NCI-H2081 treated with DMSO at 0.1 percent for 48 hours (cell line): ENCODE results near the gene TAS2R19.
"Not testable (repeated sequence)": the region's sequence is repeated elsewhere in the genome, so short reads cannot be mapped to it uniquely, and the experiment has no call there.

Experiments used
- DNase-seq: peaks from one replicate; lab custom pipeline; 2025; lab: John Stamatoyannopoulos, UW

Gene TAS2R19

DNA sequence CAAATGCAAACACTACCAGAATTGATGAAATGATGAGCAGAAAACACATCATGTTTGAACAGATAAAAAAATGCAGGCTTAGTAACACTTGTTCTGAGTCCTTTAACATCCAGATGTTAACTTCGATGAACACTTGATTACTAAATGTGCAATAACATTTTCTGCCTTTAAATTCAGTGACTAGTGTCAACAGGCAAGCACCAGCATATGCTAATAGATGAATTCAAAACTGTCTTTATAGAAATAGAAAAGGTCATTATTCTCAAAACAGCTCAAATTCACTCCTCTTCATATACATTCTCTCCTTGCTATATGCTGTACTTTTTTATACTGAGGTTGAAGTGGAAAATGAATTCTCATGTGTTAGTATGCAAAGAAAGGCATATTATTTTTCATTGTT lies at the start of gene TAS2R19:
TAS2R19 (minus strand) TSS at position 101 of the 400 bp plus-strand sequence; CDS start at position 52, 49 bp downstream.
- no peak for DNase-seq

DNA sequence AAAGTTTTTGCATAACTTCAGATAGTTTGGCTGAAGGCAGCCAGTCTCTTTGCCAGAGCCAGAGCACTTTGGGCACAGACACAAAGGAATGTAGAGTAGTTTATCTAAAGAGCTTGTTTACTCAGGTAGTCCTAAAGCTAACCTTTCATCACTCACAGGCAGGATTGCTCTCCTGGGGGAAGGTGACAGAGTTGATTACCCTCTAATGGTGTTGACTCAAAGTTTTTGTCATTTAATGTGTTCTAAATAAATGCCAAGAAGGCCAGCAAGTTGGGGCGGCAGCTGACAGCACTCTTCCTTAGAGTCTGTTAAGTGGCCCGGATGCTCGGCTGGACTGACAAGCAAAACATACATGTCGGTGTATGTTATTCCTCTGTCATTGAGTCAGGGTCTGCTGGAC lies 49.0 kb upstream of the TAS2R19 start:
- no peak for DNase-seq

DNA sequence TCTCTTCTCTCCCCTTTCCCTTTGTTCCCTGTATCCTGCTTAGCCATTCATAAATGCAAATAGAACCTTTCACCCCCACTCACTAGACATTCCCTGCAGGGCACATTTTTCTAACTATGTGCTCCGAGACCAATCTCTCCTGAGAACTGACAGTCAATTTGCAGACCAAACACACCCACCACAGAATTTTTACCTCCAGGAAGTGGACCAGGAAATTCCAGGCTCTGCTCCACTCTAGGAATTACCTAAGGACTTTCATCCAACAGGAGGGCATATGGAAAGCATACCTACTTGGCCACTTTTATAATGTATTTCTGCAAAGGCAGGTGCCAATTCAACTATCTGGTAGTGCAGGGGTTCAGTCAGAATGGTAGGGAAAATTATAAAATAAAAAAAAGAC lies 48.6 kb upstream of the TAS2R19 start:
- no peak for DNase-seq

DNA sequence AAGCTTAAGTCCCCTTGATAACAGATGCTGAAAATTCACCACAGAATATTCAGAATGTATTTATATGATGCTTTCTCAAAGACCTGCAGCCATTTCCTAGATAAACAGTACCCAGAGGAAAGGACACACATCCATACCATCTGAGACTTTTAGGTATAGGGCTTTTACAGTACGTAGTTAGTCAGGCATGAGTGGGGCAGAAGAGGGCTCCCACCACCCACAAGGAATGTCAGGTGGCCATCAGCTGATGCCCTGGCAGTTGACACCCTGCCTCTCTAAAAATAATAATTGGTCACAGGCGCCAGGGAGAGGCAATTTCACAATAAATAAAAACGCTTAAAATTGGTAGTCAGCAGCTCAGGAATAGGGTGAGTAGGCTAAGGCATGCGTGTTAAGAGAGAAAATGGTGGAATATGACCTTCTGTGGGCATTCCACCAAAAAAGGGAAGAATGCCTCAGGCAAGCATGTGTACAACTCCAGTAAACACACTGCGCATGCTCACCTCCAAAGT lies 47.5 kb upstream of the TAS2R19 start:
- no peak for DNase-seq

DNA sequence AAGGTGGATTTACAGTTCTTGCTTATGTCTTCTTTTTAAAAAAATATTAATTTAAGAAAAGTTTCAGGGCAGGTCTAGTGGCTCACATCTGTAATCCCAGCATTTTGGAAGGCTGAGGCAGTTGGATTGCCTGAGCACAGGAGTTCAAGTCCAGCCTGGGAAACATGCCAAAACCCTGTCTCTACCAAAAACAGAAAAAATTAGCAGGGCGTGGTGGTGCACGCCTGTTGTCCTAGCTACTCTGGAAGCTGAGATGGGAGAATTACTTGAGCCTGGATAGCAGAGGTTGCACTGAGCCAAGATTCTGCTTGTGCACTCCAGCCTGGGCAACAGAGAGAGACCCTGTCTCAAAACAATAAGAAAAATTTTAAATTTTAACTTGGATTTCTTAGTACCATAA lies 45.1 kb upstream of the TAS2R19 start:
- no peak for DNase-seq

DNA sequence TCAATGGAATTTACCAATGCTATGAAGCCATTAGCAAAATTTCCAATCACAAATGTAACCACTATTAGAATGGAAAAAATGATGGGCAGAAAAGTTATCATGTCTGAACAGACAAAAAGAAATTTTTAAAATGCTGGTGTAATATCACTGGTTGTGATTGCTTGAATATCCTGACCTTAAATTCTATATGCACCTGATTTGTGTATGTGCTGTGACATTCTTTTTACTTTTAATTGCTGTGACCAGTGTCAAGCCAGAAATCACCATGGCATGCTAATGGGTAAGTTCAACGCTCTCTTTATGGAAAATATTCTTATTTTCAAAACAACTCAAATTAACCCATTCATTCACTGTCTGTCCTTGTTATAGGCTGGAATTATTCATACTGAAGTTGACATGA lies 39.8 kb upstream of the TAS2R19 start, which contains the start of gene TAS2R46:
TAS2R46 (minus strand) TSS at position 101 of the 400 bp plus-strand sequence; CDS start at position 101, 0 bp downstream.
- DNase-seq: not testable (repeated sequence)

DNA sequence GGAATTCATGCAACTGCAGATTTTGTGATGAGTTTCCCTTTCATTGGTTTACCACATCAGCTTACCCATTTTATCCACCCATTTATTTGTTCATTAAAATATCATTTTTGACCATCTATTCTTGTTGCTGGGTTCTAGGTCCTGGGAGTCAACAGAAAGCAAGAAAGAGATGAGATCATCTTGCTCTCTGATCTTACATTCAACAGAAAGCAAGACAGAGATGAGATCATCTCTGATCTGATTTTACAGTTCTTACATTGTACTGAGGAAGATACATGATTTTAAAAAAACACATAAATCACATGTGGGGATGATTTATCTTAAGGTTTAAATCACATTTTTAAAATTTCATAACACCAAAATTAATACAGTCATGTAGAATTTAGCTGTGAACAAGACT lies 37.4 kb upstream of the TAS2R19 start:
- no peak for DNase-seq

GRCh38 chr12:11059041-11059440 lies 36.6 kb upstream of the TAS2R19 start:
- no peak for DNase-seq

DNA sequence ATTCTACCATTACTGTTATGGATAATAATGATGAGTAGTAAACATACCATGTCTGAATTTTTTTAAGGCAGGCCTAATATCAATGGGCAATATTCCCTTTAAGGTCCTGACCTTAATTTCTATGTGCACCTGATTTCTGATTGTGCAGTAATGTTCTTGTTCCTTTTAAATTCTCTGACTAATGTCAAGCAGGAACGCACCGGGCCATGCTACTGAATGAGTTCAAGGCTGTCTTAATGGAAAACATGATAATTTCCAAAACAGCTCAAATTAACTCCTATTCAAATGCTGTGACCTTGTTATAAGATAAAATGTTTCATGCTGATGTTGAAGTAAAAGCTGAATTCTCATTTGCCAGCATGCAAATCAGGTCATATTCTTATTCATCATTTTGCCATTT lies 32.9 kb upstream of the TAS2R19 start:
- no peak for DNase-seq

- DNase-seq: not testable (repeated sequence)
Observed at GRCh38 chr12:11049806-11050531, 27.5 kb upstream of the TAS2R19 start.

DNA sequence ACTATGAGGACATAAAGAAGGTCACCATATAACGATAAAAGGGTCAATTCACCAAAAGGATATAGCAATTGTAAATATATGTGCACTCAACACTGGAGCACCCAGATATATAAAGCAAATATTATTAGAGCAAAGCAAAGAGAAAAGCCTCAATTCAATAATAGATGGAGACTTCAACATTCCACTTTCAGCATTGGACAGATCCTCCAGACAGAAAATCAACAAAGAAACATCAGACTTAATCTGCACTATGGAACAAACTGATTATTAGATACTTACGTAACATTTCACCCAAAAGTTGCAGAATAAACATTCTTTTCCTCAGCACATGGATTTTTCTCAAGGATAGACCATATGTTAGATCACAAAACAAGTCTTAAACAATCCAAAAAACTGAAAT lies 18.9 kb upstream of the TAS2R19 start:
- DNase-seq: not testable (repeated sequence)

GRCh38 chr12:11040162-11040561 lies 17.7 kb upstream of the TAS2R19 start:
- no peak for DNase-seq

DNA sequence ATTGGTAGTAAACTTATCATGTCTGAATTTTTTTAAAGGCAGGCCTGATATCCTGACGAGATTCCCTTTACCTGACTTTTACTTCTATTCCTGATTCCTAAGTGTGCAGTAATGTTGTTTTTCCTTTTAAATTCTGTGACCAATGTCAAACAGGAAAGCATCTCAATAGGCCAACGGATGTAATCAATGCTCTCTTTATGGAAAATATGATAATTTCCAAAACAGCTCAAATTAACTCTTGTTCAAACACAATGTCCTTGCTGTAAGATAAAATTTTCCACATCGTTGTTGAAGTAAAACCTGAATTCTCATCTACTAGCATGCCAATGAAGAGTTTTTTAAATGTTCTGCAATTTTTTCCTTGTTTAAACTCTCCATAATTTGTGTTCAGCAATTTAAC lies 16.8 kb upstream of the TAS2R19 start:
- DNase-seq: no peak

DNA sequence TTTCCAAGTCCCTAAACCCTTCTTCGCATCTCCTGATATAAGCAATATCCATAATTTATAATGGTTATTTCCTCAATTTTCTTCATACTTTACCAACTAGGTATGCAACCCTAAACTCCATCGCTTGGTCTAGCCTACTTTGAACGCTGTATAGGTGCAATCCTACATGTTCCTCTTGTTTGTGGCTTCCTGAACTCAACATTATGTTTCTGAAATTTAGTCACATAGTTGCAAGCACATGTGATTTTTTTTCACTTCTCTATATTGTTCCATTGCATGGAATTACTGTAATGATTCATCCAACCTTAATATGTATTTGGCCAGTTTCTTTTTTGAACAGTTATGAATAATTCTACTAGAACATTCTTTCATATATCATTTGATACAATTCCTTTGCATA lies 11.5 kb upstream of the TAS2R19 start:
- DNase-seq: not testable (repeated sequence)

DNA sequence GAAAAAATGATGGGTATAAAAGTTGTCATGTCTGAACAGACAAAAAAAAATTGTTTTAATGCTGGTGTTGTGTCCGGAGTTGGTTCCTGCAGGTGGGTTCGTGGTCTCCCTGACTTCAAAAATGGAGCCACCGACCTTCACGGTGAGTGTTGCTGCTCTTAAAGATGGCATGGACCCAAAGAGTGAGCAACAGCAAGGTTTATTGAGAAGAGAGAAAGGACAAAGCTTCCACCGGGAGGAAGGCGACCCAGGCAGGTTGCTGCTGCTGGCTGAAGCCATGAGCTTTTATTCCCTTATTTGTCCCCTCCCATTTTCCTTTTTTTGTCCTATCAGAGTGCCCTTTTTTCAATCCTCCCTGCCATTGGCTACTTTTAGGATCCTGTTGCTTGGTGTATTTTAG lies 8.9 kb upstream of the TAS2R19 start, which contains the start of gene TAS2R31:
TAS2R31 (minus strand) TSS at position 101 of the 400 bp plus-strand sequence; CDS start at position 29, 72 bp downstream.
- DNase-seq: no peak

DNA sequence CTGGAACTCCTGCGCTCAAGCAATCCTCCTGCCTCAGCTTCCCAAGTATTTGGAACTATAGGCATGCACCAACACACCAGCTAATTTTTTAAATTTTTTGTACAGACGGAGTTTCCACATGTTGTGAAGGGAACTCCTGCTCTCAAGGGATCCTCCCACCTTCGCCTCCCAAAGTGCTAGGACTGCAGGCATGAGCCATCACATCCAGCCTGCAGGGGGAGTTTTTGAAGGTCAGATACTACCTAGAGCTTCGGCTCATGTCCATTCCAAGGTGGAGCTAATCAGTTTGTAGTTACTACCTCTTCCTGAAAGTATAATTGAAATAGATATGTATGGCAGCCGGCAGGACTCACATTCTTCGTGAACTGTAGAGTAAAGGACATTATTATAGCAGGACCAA lies 3.7 kb upstream of the TAS2R19 start:
- DNase-seq: no peak

GRCh38 chr12:11023387-11023786 lies 967 bp upstream of the TAS2R19 start:
- DNase-seq: no peak

DNA sequence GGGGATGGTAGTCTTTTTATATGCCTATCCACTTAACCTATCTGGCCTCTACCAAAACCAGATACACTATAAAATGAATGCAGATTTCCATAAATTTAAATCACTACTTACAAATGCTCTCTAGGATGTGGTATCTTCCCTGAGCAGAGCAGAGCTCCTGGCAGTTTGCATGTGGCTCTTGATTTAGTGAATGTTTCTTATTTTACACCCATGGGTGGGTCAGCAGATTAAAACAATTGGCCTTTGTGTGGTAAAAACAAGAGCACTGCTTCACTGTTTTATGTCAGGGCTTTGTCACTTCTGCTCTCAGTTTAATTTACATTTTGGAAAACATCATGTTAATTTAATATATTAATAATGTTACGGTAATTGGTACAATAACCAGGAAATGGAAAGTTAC lies 5.5 kb downstream of the TAS2R19 start:
- no peak for DNase-seq

DNA sequence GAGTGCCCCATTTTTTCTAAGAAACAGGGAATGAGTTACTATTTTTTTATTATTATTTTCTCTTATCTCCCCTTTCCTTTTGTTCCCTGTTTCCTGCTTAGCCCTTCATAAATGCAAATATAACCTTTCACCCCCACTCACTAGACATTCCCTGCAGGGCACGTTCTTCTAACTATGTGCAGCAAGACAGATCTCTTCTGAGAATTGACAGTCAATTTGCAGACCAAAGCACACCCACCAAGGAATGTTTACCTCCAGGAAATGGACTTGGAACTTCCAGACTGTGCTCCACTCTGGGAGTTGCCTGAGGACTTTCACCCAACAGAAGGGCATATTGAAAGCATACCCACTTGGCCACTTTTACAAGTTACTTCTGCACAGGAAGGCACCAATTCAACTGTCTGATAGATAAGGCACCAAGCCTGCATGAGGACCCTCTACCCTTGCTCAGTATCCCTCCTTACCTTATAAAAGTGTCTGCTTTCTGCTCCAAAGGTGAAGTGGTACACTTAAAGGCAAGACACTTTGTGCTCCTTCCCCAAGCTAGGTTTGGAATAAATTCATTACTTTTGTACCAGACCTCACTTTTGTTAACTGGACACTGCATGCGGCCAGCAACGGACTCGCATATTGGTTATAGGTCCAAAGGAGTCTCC lies 6.5 kb downstream of the TAS2R19 start:
- DNase-seq: no peak

- DNase-seq: no peak
Observed at GRCh38 chr12:11014234-11014633, 8.2 kb downstream of the TAS2R19 start.

- no peak for DNase-seq
Observed at GRCh38 chr12:11007608-11008007, 14.8 kb downstream of the TAS2R19 start.

GRCh38 chr12:10998204-10998603 lies 24.2 kb downstream of the TAS2R19 start, which contains the start of gene TAS2R20:
Gene TAS2R20 (minus strand): TSS chr12:10998304. CDS start chr12:10997875, 429 bp downstream.
- DNase-seq: no peak

DNA sequence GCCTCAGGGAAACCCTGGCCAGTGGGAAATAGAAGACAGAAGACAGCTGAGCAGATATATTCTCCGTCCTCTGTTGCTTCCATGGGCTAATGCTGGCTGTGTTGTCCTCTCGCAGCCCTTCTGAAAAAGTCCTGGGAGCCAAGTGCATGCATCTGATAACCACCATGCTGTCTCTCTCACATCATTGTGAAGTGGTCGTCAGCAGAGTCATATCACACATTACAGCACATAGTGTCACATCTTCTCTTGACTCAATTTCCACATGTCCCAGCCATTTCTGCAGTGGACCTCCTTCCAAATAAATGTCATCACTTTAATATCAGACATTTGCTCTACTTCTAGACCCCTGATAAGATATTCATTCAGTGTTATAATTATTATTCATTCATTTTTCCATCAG lies 28.1 kb downstream of the TAS2R19 start:
- DNase-seq: no peak
